Endodermal cell (in vitro differentiated cells): Measurements from ENCODE around the gene SOD3. TPM values are rescaled to one million over a fixed set of nuclear protein-coding genes. Genes with fewer than 3 reads are reported as not detected.

Source experiments
- DNase-seq: peaks from one replicate; pipeline ENCODE4 v3.0.0-alpha.2; 2017
- H3K27ac ChIP-seq: 2 replicates; pipeline ENCODE4 v1.5.1; 2013; ENCODE audit warnings: mild to moderate bottlenecking, low read depth, low read length, moderate library complexity
- H3K27me3 ChIP-seq: 2 replicates; pipeline ENCODE4 v1.6.1; 2013; ENCODE audit warnings: mild to moderate bottlenecking, low read length, moderate library complexity; ENCODE audit not compliant: insufficient read depth, control insufficient read depth, poor library complexity, severe bottlenecking
- H3K36me3 ChIP-seq: 2 replicates; pipeline ENCODE4 v1.7.0; 2013; ENCODE audit warnings: mild to moderate bottlenecking, low read length, moderate library complexity; ENCODE audit not compliant: control insufficient read depth, insufficient read depth
- H3K4me1 ChIP-seq: one replicate; pipeline ENCODE4 v1.7.0; 2013; ENCODE audit warnings: low read length; ENCODE audit not compliant: control insufficient read depth, insufficient read depth
- H3K4me3 ChIP-seq: 2 replicates; pipeline ENCODE4 v1.5.1; 2013; ENCODE audit warnings: mild to moderate bottlenecking, low read length, moderate library complexity
- H3K9ac ChIP-seq: 2 replicates; pipeline ENCODE4 v1.6.1; 2013; ENCODE audit warnings: mild to moderate bottlenecking, low read length, moderate library complexity; ENCODE audit not compliant: poor library complexity, severe bottlenecking; ENCODE audit errors: extremely low read depth
- H3K9me3 ChIP-seq: 2 replicates; pipeline ENCODE4 v1.6.1; 2013; ENCODE audit warnings: mild to moderate bottlenecking, low read length, moderate library complexity; ENCODE audit not compliant: control insufficient read depth
- H3K27ac Mint-ChIP-seq: 2 replicates; pipeline ENCODE4 v1.8.0; 2020; ENCODE audit warnings: mixed read lengths
- H3K27me3 Mint-ChIP-seq: 2 replicates; pipeline ENCODE4 v1.8.0; 2021; ENCODE audit warnings: mild to moderate bottlenecking, mixed read lengths; ENCODE audit not compliant: insufficient read depth
- H3K36me3 Mint-ChIP-seq: 2 replicates; pipeline ENCODE4 v1.8.0; 2020; ENCODE audit warnings: low read depth, mixed read lengths
- H3K4me1 Mint-ChIP-seq: 2 replicates; pipeline ENCODE4 v1.8.0; 2020; ENCODE audit warnings: mixed read lengths
- H3K4me3 Mint-ChIP-seq: 2 replicates; pipeline ENCODE4 v1.8.0; 2020; ENCODE audit warnings: mild to moderate bottlenecking, moderate library complexity, mixed read lengths
- H3K9me3 Mint-ChIP-seq: 2 replicates; pipeline ENCODE4 v1.8.0; 2020; ENCODE audit warnings: mild to moderate bottlenecking, mixed read lengths
- CTCF ChIP-seq: fragments of 200-600 bp; sonication (generic); conservative IDR thresholded peaks from 2 replicates; pipeline ENCODE4 v1.5.0; 2021; ENCODE audit warnings: antibody characterized with exemption, mild to moderate bottlenecking
- WGBS, 2 experiments: methylation state at CpG; one replicate each; pipeline versions ENCODE4 v1.1.5 to v1.1.7; 2013; ENCODE audit warnings: missing lambda C conversion rate in 2 of 2, mixed read lengths in 1 of 2; ENCODE audit not compliant: insufficient coverage in 1 of 2, insufficient read length in 1 of 2; 5-methylcytosine and 5-hydroxymethylcytosine counted together
- total RNA-seq, 2 donors: library from RNA; stranded (reverse); fragmentation: NEBNext Ultra II Directional in 1 of 2; extraction: Animal tissue kit (Norgen Biotek cat#: 25700) in 1 of 2; gene quantifications; 2 replicates in 1 of 2; 3 replicates in 1 of 2; pipeline ENCODE4 v1.2.1, GENCODE V29; 2021

SOD3 gene
- total RNA-seq, 2 donors from 2014 or later, result 5.7 to 8.7 TPM

DNA sequence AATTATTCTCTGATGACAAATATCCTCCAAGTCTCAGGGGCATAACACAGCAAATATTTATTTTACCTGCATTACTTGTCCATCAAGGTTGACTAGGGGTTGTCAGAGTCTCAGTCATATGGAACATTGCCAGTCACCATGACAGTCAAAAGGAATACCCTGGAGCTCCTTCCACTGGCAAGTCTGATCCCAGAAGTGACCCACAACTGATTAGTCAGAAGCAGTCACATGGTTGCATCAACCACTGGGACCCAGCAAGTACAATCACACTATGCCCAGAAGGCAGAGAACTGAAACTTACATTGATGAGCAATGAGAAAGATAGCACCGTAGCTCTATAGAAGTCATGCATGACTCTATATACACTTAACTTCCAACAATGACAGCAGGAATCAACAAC, 41.9 kb upstream of the SOD3 start:
- Histone ChIP-seq H3K27me3 (no peaks in the 10 kb centered on the region), H3K36me3 (no peaks in the 10 kb centered on the region), H3K9ac (no peak overlapping the region), H3K27ac (no peak overlapping the region), H3K9me3 (peaks cover 21% of the 10 kb centered on the region), H3K4me3 (no peak overlapping the region), H3K4me1 (no peaks in the 10 kb centered on the region)
- no peak for TF ChIP-seq CTCF
- Mint-ChIP-seq H3K27me3 (peaks cover 14% of the 10 kb centered on the region), H3K4me1 (no peaks in the 10 kb centered on the region), H3K4me3 (no peak overlapping the region), H3K27ac (no peak overlapping the region), H3K9me3 (peaks cover 12% of the 10 kb centered on the region), H3K36me3 (no peaks in the 10 kb centered on the region)
- DNase-seq, result no peak
- 86 to 90% methylated on average over 1 of the region's 1 CpG for WGBS, 2 experiments

GRCh38 chr4:24754571-24754970, 40.8 kb upstream of the SOD3 start:
- Histone ChIP-seq H3K9ac (no peak overlapping the region), H3K4me3 (no peak overlapping the region), H3K27me3 (no peaks in the 10 kb centered on the region), H3K36me3 (no peaks in the 10 kb centered on the region), H3K4me1 (no peaks in the 10 kb centered on the region), H3K9me3 (peaks cover 21% of the 10 kb centered on the region), H3K27ac (no peak overlapping the region)
- H3K27me3 Mint-ChIP-seq, result peaks cover 11% of the 10 kb centered on the region
- H3K36me3 Mint-ChIP-seq, result no peaks in the 10 kb centered on the region
- no peaks in the 10 kb centered on the region for H3K4me1 Mint-ChIP-seq
- peaks cover 12% of the 10 kb centered on the region for H3K9me3 Mint-ChIP-seq
- no peak overlapping the region for H3K4me3 Mint-ChIP-seq
- WGBS, 2 experiments, result 93 to 94% methylated on average over 2 to 3 of the region's 3 CpGs
- no peak overlapping the region for H3K27ac Mint-ChIP-seq
- DNase-seq, result no peak
- TF ChIP-seq CTCF, result no peak

DNA sequence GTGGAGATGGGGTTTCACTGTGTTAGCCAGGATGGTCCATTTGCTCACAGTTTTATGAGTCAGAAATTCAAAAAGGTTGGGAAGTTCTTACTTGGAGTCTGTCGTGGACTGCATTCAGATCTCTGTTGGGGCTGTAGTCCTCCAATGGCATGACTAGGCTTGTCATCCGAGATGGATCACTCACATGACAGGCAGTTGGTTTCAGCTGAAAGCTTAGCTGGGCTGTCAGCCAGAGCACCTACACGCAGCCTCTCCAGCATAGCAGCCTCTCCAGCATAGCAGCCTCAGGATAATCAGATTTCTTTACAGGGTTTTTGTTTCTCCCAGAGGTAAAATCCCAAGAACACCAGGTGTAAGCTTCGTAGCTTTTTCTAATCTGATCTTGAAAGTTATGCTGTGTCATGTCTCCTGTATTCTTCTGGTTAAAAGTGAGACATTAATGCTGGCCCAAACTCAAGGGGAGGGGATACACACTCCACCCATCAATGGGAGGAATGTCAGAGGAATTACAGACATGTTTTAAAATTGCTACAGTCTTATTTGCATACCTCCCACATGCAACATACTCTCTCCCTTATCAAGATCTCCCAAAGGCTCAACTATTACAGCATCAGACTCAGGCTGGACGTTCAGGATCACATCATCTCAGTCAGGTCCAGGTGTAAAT, 31.6 kb upstream of the SOD3 start:
- no peak overlapping the region for H3K27ac ChIP-seq
- H3K9me3 ChIP-seq, result no peaks in the 10 kb centered on the region
- no peaks in the 10 kb centered on the region for H3K27me3 Mint-ChIP-seq
- no peaks in the 10 kb centered on the region for H3K4me1 Mint-ChIP-seq
- 65 to 82% methylated on average over 3 to 5 of the region's 5 CpGs for WGBS, 2 experiments
- H3K9me3 Mint-ChIP-seq, result no peaks in the 10 kb centered on the region
- no peaks in the 10 kb centered on the region for H3K36me3 Mint-ChIP-seq
- no peaks in the 10 kb centered on the region for H3K4me1 ChIP-seq
- H3K36me3 ChIP-seq, result no peaks in the 10 kb centered on the region
- DNase-seq, result no peak
- H3K4me3 Mint-ChIP-seq, result no peak overlapping the region
- no peak overlapping the region for H3K4me3 ChIP-seq
- no peak for TF ChIP-seq CTCF
- no peak overlapping the region for H3K27ac Mint-ChIP-seq
- no peak overlapping the region for H3K9ac ChIP-seq
- H3K27me3 ChIP-seq, result no peaks in the 10 kb centered on the region
